Neural progenitor cell (in vitro differentiated cells): ENCODE data around the gene PRKD3. TPM values are rescaled to one million over a fixed set of nuclear protein-coding genes. Genes with fewer than 3 reads are reported as not detected.
"Not testable (repeated sequence)": the region's sequence is repeated elsewhere in the genome, so short reads cannot be mapped to it uniquely, and the experiment has no call there.

Experiments used
- DNase-seq: peaks from one replicate; pipeline ENCODE4 v3.0.0-alpha.2; 2016; ENCODE audit warnings: low spot score
- H2AFZ ChIP-seq: fragments of 200-600 bp; sonication (generic); replicated peaks from 2 replicates; pipeline ENCODE4 v1.6.1; 2016; ENCODE audit warnings: antibody characterized with exemption
- H3F3A ChIP-seq: fragments of 200-600 bp; sonication (generic); 2 replicates; pipeline ENCODE4 v1.6.1; 2016; ENCODE audit warnings: antibody characterized with exemption, low read depth
- H3K27ac ChIP-seq: fragments of 200-600 bp; sonication (generic); 2 replicates; pipeline ENCODE4 v1.5.1; 2016; ENCODE audit warnings: mild to moderate bottlenecking
- H3K27me3 ChIP-seq: fragments of 200-600 bp; sonication (generic); 2 replicates; pipeline ENCODE4 v1.6.1; 2016; ENCODE audit warnings: mild to moderate bottlenecking, moderate library complexity
- H3K36me3 ChIP-seq: fragments of 200-600 bp; sonication (generic); 2 replicates; pipeline ENCODE4 v1.5.1; 2016
- H3K4me1 ChIP-seq: fragments of 200-600 bp; sonication (generic); 2 replicates; pipeline ENCODE4 v1.6.1; 2016; ENCODE audit warnings: mixed run types
- H3K4me2 ChIP-seq: fragments of 200-600 bp; sonication (generic); 2 replicates; pipeline ENCODE4 v1.6.1; 2016
- H3K4me3 ChIP-seq: fragments of 200-600 bp; sonication (generic); 2 replicates; pipeline ENCODE4 v1.5.1; 2016
- H3K79me2 ChIP-seq: fragments of 200-600 bp; sonication (generic); 2 replicates; pipeline ENCODE4 v1.6.1; 2016; ENCODE audit warnings: low read depth
- H3K9ac ChIP-seq: fragments of 200-600 bp; sonication (generic); 2 replicates; pipeline ENCODE4 v1.6.1; 2016
- H3K9me3 ChIP-seq: fragments of 200-600 bp; sonication (generic); 2 replicates; pipeline ENCODE4 v1.5.1; 2016; ENCODE audit warnings: low read depth
- H4K20me1 ChIP-seq: fragments of 200-600 bp; sonication (generic); 2 replicates; pipeline ENCODE4 v1.6.1; 2016; ENCODE audit warnings: low read depth
- H3K27ac Mint-ChIP-seq: 3 replicates; pipeline ENCODE4 v1.8.0; 2021; ENCODE audit warnings: mixed read lengths
- H3K27me3 Mint-ChIP-seq: 2 replicates; pipeline ENCODE4 v1.8.0; 2022; ENCODE audit warnings: low read depth, mild to moderate bottlenecking, inconsistent platforms, moderate library complexity, mixed read lengths; ENCODE audit not compliant: insufficient read depth
- H3K36me3 Mint-ChIP-seq: 3 replicates; pipeline ENCODE4 v1.8.0; 2021; ENCODE audit warnings: mixed read lengths
- H3K4me1 Mint-ChIP-seq: 3 replicates; pipeline ENCODE4 v1.8.0; 2021; ENCODE audit warnings: mixed read lengths
- H3K4me3 Mint-ChIP-seq: 3 replicates; pipeline ENCODE4 v1.8.0; 2021; ENCODE audit warnings: mild to moderate bottlenecking, moderate library complexity, mixed read lengths
- H3K9me3 Mint-ChIP-seq: 3 replicates; pipeline ENCODE4 v1.8.0; 2020; ENCODE audit warnings: mixed read lengths
- CTCF ChIP-seq: fragments of 200-600 bp; sonication (generic); IDR thresholded peaks from 2 replicates; pipeline ENCODE4 v1.5.1; 2017; ENCODE audit warnings: antibody characterized with exemption, mild to moderate bottlenecking
- EZH2 ChIP-seq: fragments of 200-600 bp; sonication (generic); IDR thresholded peaks from 2 replicates; pipeline ENCODE4 v1.6.1; 2017; ENCODE audit warnings: antibody characterized with exemption, mild to moderate bottlenecking, moderate library complexity
- EZH2phosphoT487 ChIP-seq: fragments of 200-600 bp; sonication (generic); IDR thresholded peaks from 2 replicates; pipeline ENCODE4 v1.6.1; 2017; ENCODE audit warnings: antibody characterized with exemption
- total RNA-seq: library from RNA; depleted of rRNA; stranded (reverse); fragments of >200 nt; gene quantifications from 2 replicates; pipeline ENCODE4 v1.2.3, GENCODE V29; 2015; ENCODE audit warnings: low replicate concordance

The PRKD3 gene
- total RNA-seq, 1 donor from 2014 or later: 95.9 TPM

DNA sequence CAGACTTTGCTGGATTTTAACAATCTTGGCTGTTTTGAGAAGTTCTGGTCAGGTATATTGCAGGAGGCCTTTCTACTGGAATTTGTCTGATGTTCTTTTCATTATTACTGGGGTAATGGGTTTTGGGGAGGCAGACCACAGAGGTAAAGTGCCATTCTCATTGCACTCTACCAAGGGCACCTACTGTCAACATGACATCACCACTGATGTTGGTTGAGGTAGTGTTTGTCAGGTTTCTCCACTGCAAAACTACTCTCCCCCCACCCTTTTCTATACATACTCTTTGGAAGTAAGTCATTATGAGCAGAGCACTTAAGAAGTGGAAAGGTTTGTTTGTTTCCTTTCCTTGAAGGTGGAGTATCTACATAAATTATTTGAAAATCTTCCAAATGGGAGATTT is 27.0 kb downstream of the PRKD3 start:
- H3K9me3 ChIP-seq: no peaks in the 10 kb centered on the region
- Mint-ChIP-seq H3K4me1 (no peaks in the 10 kb centered on the region), H3K4me3 (no peak overlapping the region), H3K36me3 (peaks cover 20% of the 10 kb centered on the region), H3K27ac (no peak overlapping the region), H3K27me3 (no peaks in the 10 kb centered on the region), H3K9me3 (peaks cover 7% of the 10 kb centered on the region)
- H3K4me2 ChIP-seq: no peak overlapping the region
- H3K36me3 ChIP-seq: no peaks in the 10 kb centered on the region
- no peak overlapping the region for H3K9ac ChIP-seq
- H3F3A ChIP-seq: peaks cover 7% of the 10 kb centered on the region
- DNase-seq: no peak
- H3K4me3 ChIP-seq: no peak overlapping the region
- H3K79me2 ChIP-seq: peaks cover 98% of the 10 kb centered on the region
- H3K27me3 ChIP-seq: no peaks in the 10 kb centered on the region
- H3K4me1 ChIP-seq: peaks cover 10% of the 10 kb centered on the region
- no peak overlapping the region for H2AFZ ChIP-seq
- no peak for TF ChIP-seq EZH2
- no peak for TF ChIP-seq EZH2phosphoT487
- TF ChIP-seq CTCF: no peak
- H3K27ac ChIP-seq: no peak overlapping the region
- peaks cover 36% of the 10 kb centered on the region for H4K20me1 ChIP-seq

DNA sequence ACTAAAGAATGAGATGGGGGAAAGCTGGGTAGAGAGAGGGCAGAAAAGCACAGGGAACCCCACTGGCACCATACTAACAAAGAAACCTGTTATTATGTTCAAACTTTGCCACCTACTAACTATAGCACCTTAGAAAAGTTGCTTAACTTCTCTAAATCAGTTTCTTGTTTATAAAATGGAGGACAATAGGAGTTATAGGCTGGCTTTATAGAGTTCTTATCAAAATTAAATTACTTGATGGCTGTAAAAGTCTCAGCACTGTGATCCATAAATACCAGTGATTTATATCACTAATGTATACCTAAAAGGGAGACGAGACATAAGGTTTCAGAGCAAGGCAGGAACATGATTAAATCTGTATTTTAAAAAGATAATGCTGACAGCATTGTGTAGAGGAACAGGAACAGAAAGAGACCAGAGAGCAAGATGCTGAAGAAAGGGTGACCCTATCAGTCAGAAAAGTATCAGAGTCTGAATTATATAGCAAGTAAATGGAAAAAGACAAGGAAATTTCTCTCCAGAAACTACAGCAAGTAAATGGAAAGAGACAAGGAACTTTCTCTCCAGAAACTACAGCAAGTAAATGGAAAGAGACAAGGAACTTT is 29.1 kb downstream of the PRKD3 start:
- no peak overlapping the region for H3K4me3 ChIP-seq
- Mint-ChIP-seq H3K9me3 (peaks cover 7% of the 10 kb centered on the region), H3K4me3 (no peak overlapping the region), H3K27ac (no peak overlapping the region), H3K27me3 (no peaks in the 10 kb centered on the region), H3K4me1 (no peaks in the 10 kb centered on the region), H3K36me3 (peaks cover 25% of the 10 kb centered on the region)
- no peak for DNase-seq
- no peak overlapping the region for H3K9ac ChIP-seq
- H3K27me3 ChIP-seq: no peaks in the 10 kb centered on the region
- H3K79me2 ChIP-seq: peaks cover 91% of the 10 kb centered on the region
- H3K36me3 ChIP-seq: peaks cover 9% of the 10 kb centered on the region
- H3F3A ChIP-seq: no peaks in the 10 kb centered on the region
- H4K20me1 ChIP-seq: peaks cover 23% of the 10 kb centered on the region
- no peak for TF ChIP-seq EZH2
- TF ChIP-seq CTCF: no peak
- no peak for TF ChIP-seq EZH2phosphoT487
- no peaks in the 10 kb centered on the region for H3K4me1 ChIP-seq
- H3K9me3 ChIP-seq: no peaks in the 10 kb centered on the region
- no peak overlapping the region for H2AFZ ChIP-seq
- H3K4me2 ChIP-seq: no peak overlapping the region
- no peak overlapping the region for H3K27ac ChIP-seq

GRCh38 chr2:37294858-37295257 is 29.8 kb downstream of the PRKD3 start:
- not testable (repeated sequence) for H2AFZ ChIP-seq, H3K27ac Mint-ChIP-seq, H3K9me3 Mint-ChIP-seq, H3K4me3 Mint-ChIP-seq, H3F3A ChIP-seq, H3K4me1 ChIP-seq, H3K4me1 Mint-ChIP-seq, H3K4me2 ChIP-seq, H3K27ac ChIP-seq, H3K4me3 ChIP-seq, H3K27me3 ChIP-seq, H3K9ac ChIP-seq, DNase-seq, H3K36me3 ChIP-seq, H3K9me3 ChIP-seq, H3K27me3 Mint-ChIP-seq
- Histone ChIP-seq H3K79me2 (peaks cover 84% of the 10 kb centered on the region), H4K20me1 (peaks cover 23% of the 10 kb centered on the region)
- H3K36me3 Mint-ChIP-seq: peaks cover 21% of the 10 kb centered on the region

DNA sequence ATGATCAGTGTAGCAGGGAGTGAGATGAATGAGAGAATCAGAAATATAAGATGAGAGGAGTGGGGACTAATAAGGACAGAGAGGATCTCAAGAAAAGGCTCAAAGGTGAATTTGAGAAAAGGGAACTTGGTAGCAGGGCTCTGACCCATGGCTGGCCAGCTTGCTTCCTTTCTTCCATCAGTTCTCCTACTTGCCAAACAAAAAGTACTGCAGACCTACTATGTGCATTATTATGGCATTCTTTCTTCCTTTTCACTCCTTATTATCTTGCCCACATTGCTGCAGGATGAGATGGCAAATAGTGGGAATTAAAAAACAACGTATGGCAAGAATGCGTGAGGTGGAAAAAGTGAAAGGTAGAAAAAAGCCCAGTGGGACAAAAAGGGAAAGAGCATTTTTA is 33.0 kb downstream of the PRKD3 start:
- no peak for DNase-seq
- Mint-ChIP-seq H3K4me1 (no peaks in the 10 kb centered on the region), H3K9me3 (no peaks in the 10 kb centered on the region), H3K27me3 (no peaks in the 10 kb centered on the region), H3K27ac (no peak overlapping the region), H3K36me3 (peaks cover 21% of the 10 kb centered on the region), H3K4me3 (no peak overlapping the region)
- H2AFZ ChIP-seq: no peak overlapping the region
- no peaks in the 10 kb centered on the region for H3K4me1 ChIP-seq
- H3K9ac ChIP-seq: no peak overlapping the region
- no peaks in the 10 kb centered on the region for H3K27me3 ChIP-seq
- no peak overlapping the region for H3K4me3 ChIP-seq
- H3K9me3 ChIP-seq: no peaks in the 10 kb centered on the region
- peaks cover 53% of the 10 kb centered on the region for H3K79me2 ChIP-seq
- H3K4me2 ChIP-seq: no peak overlapping the region
- peaks cover 20% of the 10 kb centered on the region for H3K36me3 ChIP-seq
- H4K20me1 ChIP-seq: peaks cover 6% of the 10 kb centered on the region
- TF ChIP-seq CTCF: no peak
- no peak for TF ChIP-seq EZH2
- TF ChIP-seq EZH2phosphoT487: no peak
- H3K27ac ChIP-seq: no peak overlapping the region
- no peaks in the 10 kb centered on the region for H3F3A ChIP-seq
